Left ventricle myocardium superior (tissue), 1 donor: ENCODE data around the gene GTF2IRD1. TPM values are rescaled to one million over a fixed set of nuclear protein-coding genes. Genes with fewer than 3 reads are reported as not detected.

Experiments
- ATAC-seq: fragments of 200-7000 bp; cut with Tn5 transposase; one replicate; pipeline ENCODE4 v1.9.1; 2020; ENCODE audit warnings: mild to moderate bottlenecking, moderate library complexity
- DNase-seq: peaks from one replicate; pipeline ENCODE4 v3.0.0-alpha.2; 2020
- intact Hi-C: fragments of 100-400 bp; cut with micrococcal nuclease; formaldehyde crosslinking; loops from one replicate; pipeline ENCODE4 v1.11.0; 2022
- total RNA-seq: library from RNA; stranded (reverse); fragmentation: NEBNext Ultra II Directional; extraction: Animal tissue kit (Norgen Biotek cat#: 25700); gene quantifications from one replicate; pipeline ENCODE4 v1.2.1, GENCODE V29; 2021
- donor health status: DM: no; HTN: yes; CAD: no; lungs with severe emphysema.

The GTF2IRD1 gene
- total RNA-seq, 1 donor from 2014 or later: 19.5 TPM

GRCh38 chr7:74579800-74580685 is 126.3 kb downstream of the GTF2IRD1 start:
- ATAC-seq: peak; percentile 54
- DNase-seq: no peak
- intact Hi-C loops: no loop called here

DNA sequence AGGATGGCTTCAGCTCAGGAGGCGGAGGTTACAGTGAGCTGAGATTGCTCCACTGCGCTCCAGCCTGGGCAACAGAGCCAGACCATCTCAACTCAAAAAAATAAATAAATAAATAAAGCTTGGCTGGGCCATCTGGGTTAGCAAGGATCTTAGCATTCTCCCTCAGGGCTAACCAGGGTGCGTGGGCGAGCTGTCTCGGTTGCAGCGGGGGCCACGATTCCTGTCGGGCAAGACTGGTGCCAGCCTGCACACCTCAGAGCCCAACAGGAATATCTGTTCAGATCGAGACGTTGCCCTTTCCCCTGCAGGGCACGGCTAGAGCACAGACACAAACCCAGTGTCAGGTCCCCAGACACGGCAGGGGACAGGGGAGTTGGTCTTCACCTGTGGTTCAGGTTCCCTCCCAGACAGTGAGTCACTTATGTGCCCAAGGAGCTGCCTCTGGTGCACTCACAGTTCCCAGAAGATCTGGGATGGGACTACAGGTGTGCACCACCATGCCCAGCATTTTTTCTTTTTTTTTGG is 128.3 kb downstream of the GTF2IRD1 start:
- no peak for ATAC-seq
- DNase-seq: no peak
- intact Hi-C loops: no loop called here

GRCh38 chr7:74582447-74583039 is 128.8 kb downstream of the GTF2IRD1 start:
- intact Hi-C loops: no loop called here
- DNase-seq (no peak), ATAC-seq (no peak)

DNA sequence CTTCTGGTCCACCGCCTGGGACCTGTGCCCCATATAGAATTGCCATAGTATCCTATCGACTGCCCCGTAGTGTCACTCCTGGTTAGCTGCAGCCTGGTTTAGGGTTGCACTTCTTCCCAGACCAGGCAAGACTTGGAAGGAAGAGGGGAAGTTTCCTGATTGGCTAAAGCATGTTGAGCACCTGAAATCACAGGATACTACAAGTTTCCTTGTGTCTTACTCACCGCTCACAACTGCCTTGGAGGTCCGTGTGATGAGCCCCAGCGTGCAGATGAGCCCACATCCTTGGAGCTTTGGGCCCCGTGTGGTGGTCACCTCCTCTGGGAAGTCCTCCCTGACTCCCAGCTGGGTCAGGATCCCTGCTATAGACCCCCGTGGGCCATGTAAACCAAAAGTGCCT is 129.9 kb downstream of the GTF2IRD1 start:
- intact Hi-C loops: no loop called here
- DNase-seq (no peak), ATAC-seq (no peak)

DNA sequence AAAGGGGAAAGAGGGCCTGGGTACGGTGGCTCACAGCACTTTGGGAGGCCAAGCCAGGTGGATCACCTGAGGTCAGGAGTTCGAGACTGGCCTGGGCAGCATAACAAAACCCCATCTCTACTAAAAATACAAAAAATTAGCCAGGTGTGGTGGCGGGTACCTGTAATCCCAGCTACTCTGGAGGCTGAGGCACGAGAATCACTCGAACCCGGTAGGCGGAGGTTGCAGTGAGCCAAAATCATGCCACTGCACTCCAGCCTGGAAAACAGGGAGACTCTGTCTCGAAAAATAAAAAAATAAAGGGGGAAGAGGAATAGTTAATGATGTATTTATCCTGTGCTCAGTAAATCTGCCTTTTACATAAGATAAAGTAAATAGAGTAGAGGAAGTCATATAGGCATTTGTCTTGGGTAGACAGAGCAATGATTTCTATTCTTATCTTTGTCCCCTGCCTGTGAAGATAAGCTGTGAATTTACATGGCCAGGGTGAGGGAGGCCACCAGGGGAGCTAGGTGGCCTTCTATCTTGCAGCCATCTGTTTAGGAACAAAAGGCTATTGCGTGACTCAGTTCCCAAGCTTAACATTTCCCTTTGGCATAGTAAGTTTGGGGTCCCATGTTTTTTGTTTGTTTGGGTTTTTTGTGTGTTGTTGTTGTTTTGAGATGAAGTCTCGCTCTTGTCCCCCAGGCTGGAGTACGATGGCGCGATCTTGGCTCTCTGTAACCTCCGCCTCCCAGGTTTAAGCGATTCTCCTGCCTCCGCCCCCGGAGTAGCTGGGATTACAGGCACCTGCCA is 130.7 kb downstream of the GTF2IRD1 start:
- DNase-seq: no peak
- ATAC-seq: no peak
- intact Hi-C loops: no loop called here

- DNase-seq (no peak), ATAC-seq (no peak)
Measured at GRCh38 chr7:74585844-74586243, 132.1 kb downstream of the GTF2IRD1 start.

GRCh38 chr7:74586258-74587175 is 132.8 kb downstream of the GTF2IRD1 start:
- DNase-seq: no peak
- peak; percentile 11 for ATAC-seq
- intact Hi-C loops: no loop called here

More at GRCh38 chr7:74585844-74586243, 132.1 kb downstream of the GTF2IRD1 start:
- intact Hi-C loops: no loop called here

GRCh38 chr7:74587435-74588126 is 133.9 kb downstream of the GTF2IRD1 start:
- intact Hi-C loops: no loop called here
- ATAC-seq: peak; percentile 97
- peak; percentile 90 for DNase-seq

DNA sequence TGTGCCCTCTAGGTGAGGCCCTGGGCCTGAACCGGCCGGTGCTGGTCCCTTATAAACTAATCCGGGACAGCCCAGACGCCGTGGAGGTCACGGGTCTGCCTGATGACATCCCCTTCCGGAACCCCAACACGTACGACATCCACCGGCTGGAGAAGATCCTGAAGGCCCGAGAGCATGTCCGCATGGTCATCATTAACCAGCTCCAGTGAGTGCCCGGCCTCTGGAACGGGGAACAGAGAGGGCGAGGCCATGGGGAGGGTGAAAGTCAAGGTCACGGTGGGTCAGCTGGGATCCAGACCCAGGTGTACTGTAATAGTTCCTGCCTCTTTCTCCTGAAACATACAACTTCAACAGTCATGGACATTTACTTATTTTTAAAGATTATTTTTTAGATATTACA is 137.1 kb downstream of the GTF2IRD1 start:
- no peak for ATAC-seq
- DNase-seq: no peak
- intact Hi-C loops: no loop called here

DNA sequence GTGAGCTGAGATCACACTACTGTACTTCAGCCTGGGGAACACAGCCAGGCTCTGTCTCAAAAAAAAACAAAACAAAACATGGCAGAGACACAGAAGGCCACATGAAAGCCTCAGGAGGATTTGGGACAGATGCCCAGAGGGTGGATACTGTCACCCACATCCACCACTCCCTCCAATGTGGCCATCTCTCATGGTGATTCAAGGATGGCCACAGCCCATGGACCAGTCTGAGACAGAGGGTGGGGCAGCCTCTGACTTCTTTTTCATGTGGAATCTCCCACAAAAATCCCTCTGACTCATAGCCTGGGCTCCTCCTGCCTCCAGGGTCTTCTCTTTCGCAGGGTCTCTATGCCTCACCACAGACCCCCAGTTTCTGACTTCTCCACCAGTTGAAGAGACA is 144.9 kb downstream of the GTF2IRD1 start:
- no peak for DNase-seq
- no peak for ATAC-seq
- intact Hi-C loops: no loop called here

DNA sequence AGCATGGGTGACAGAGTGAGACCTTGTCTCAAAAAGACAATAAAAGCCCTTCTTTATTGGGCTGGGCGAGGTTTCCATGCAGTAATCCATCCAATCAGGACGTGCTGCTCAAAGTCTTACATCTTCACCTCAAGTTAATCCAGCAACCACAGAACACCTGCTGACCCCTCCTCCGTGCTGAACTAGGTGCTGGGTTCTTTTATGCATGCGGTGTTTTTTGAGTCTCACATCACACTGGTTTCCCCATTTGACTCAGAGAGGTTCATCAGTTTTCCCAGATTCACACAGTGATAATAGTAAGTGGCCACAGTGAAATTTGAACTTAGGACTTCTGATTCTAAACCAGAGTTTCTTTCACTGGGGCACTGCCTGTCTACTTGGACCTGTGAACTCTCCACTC is 145.5 kb downstream of the GTF2IRD1 start:
- ATAC-seq: no peak
- intact Hi-C loops: no loop called here

GRCh38 chr7:74604326-74605020 is 150.8 kb downstream of the GTF2IRD1 start:
- DNase-seq (peak; percentile 58), ATAC-seq (peak; percentile 54)
- intact Hi-C loops: no loop called here

More for the DNA sequence above, 145.5 kb downstream of the GTF2IRD1 start:
- DNase-seq: no peak

DNA sequence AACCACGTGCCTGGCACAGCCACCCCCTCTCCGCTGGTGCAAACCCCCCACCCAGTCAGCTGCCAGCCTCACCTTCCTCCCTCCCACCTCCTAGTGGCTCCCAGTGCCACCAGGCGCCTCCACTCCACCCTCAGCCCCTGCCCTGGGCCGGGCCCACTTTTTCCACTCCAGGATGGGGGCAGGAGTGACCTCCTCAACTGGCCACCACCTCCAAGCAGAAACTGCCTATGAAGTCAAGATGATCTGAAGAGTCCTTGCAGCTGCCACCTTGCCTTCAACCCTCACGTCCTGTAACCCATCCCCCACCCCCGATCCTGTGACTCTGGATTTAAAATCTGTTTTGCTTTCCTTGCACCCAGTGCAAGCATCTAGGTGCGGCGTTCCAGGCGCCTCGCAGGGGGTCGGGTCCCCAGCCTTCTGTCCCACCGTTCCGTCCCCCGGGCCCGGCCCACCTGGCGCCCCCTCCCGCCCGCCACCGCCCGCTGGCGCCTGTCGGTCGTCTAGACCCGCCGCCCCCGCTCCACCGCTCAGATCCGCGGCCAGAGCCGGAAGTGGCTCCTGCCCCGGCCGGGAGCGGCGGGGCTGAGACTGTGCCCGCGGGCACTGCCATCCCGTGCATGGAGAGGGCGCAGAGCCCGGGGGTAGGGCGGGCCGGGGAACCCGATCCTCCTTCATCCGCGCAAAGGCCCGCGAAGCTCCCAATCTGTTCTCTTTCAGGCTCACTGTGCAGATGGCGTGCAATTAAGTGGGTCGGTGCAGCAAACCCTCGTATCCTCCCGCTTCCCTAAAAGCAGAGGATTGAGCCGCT is 152.6 kb downstream of the GTF2IRD1 start:
- intact Hi-C loops: no loop called here
- DNase-seq (peak; percentile 67), ATAC-seq (peak; percentile 88)

DNA sequence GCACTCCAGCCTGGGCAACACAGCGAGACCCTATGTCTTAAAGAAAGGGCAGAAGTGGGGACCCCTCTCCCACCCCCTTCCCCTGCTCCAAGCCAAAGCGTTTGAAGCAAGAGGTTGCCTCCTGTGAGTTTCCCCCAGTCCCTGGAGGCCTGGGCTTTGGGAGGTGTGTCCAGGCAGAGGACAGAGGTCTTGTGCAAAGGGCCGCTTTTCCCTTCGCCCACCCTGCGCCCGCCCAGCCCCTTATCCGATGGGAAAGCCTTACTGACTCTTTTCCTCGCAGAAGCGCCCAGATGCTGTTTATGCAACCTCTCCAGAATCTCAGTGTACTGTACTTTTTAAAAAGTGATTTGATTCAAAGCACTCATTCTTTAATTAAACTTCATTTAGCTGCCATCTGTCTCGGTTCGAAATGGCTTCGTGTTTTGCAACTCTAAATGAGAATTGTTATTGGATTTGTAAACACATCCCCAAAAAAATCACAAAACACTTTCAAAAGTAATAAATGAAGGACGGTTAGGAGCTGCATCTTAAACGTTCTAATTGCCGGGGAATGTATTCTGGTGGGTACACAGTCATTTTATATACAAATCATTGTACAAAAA is 153.3 kb downstream of the GTF2IRD1 start:
- no peak for ATAC-seq
- intact Hi-C loops: no loop called here
- DNase-seq: no peak

DNA sequence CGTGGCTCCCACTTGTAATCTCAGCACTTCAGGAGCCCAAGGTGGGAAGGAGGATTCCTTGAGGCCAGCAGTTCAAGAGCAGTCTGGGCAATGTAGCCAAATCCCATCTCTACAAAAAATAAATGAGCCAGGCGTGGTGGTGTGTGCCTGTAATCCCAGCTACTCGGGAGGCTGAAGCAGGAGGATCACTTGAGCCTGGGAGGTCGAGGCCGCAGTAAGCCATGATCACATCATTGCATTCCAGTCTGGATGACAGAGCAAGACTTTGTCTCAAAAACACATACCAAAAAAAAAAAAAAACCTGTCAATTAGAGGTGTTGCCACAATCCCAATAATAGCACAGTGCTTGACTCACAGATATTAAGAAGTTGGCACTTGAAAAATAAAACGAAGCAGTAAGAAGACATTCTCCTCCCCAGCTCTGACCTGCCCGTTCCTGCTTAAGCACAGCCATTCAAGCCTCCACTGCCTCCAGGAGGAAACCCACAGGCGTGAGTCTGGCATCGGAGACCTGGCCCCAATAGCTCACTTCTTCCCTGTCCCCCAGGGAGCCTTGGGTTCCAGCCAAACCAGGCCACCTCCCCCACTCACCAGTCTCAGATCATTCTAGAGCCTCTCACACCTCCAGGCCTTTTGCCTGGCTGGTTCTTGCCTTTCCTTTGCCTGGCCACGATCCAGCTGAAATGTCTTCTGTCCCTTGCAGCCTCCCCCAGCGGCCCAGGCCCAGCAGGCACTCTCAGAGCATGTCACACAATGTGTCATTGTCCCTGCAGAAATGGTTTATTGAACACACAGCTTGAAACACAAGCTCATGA is 158.5 kb downstream of the GTF2IRD1 start:
- intact Hi-C loops: no loop called here

More for the DNA sequence above, 158.5 kb downstream of the GTF2IRD1 start:
- ATAC-seq: peak; percentile 60
- no peak for DNase-seq
